ENCODE results near the gene GDF15.
"Not testable (repeated sequence)": the region's sequence is repeated elsewhere in the genome, so short reads cannot be mapped to it uniquely, and the experiment has no call there.

GDF15 gene

GRCh38 chr19:18399008-18399407 is 13.1 kb downstream of the GDF15 start:
- Histone ChIP-seq H3K27me3 (replicated peaks; ENCODE audit: insufficient read depth, low read length) (peaks cover 29% of the 10 kb centered on the region), H3F3A (ENCODE audit: insufficient read depth, low read length) (no peaks in the 10 kb centered on the region), H3K4me3 (ENCODE audit: low read length) (no peak overlapping the region), H3K9me2 (replicated peaks; ENCODE audit: insufficient read depth, low read length) (no peaks in the 10 kb centered on the region), H3K79me2 (ENCODE audit: low read length) (no peaks in the 10 kb centered on the region), H2AFZ (ENCODE audit: low read length) (no peak overlapping the region), H4K20me1 (ENCODE audit: insufficient read depth, low read length) (no peaks in the 10 kb centered on the region), H3K27ac (ENCODE audit: low read length) (no peak overlapping the region), H3K9ac (ENCODE audit: low read length) (no peak overlapping the region), H3K4me1 (ENCODE audit: low read length) (no peaks in the 10 kb centered on the region), H3K9me3 (replicated peaks; ENCODE audit: insufficient read depth, low read length) (no peaks in the 10 kb centered on the region), H3K36me3 (replicated peaks; ENCODE audit: insufficient read depth, low read length) (no peaks in the 10 kb centered on the region), H3K4me2 (ENCODE audit: low read depth, low read length) (no peak overlapping the region)
- TF ChIP-seq EZH2 (optimal IDR thresholded peaks at IDR 0.05; ENCODE audit: low read depth, low read length) (no peak), EZH2phosphoT487 (IDR thresholded peaks at IDR 0.05; ENCODE audit: low read length) (no peak), CTCF (IDR thresholded peaks at IDR 0.05; ENCODE audit: low read length) (no peak)
- DNase-seq: no peak

- no peak for TF ChIP-seq EZH2phosphoT487 (IDR thresholded peaks at IDR 0.05; ENCODE audit: low read length)
- TF ChIP-seq CTCF (IDR thresholded peaks at IDR 0.05; ENCODE audit: low read length): peak; percentile 36
- Histone ChIP-seq H3K79me2 (ENCODE audit: low read length) (no peaks in the 10 kb centered on the region), H3K9ac (ENCODE audit: low read length) (no peak overlapping the region), H3K4me3 (ENCODE audit: low read length) (no peak overlapping the region), H3K9me2 (replicated peaks; ENCODE audit: insufficient read depth, low read length) (no peaks in the 10 kb centered on the region), H3K4me1 (ENCODE audit: low read length) (no peaks in the 10 kb centered on the region), H3K27me3 (replicated peaks; ENCODE audit: insufficient read depth, low read length) (peaks cover 19% of the 10 kb centered on the region), H3K9me3 (replicated peaks; ENCODE audit: insufficient read depth, low read length) (no peaks in the 10 kb centered on the region), H2AFZ (ENCODE audit: low read length) (no peak overlapping the region), H3F3A (ENCODE audit: insufficient read depth, low read length) (no peaks in the 10 kb centered on the region), H3K27ac (ENCODE audit: low read length) (no peak overlapping the region), H4K20me1 (ENCODE audit: insufficient read depth, low read length) (no peaks in the 10 kb centered on the region), H3K36me3 (replicated peaks; ENCODE audit: insufficient read depth, low read length) (no peaks in the 10 kb centered on the region), H3K4me2 (ENCODE audit: low read depth, low read length) (no peak overlapping the region)
- peak; percentile 50 for DNase-seq
Measured at GRCh38 chr19:18401580-18402112, 15.7 kb downstream of the GDF15 start.

- not testable (repeated sequence) for H3K79me2 ChIP-seq (ENCODE audit: low read length); H2AFZ ChIP-seq (ENCODE audit: low read length); H3K4me2 ChIP-seq (ENCODE audit: low read depth, low read length); H3K4me3 ChIP-seq (ENCODE audit: low read length); H3K9ac ChIP-seq (ENCODE audit: low read length); H3K27ac ChIP-seq (ENCODE audit: low read length); DNase-seq; H3K4me1 ChIP-seq (ENCODE audit: low read length); H3K9me3 ChIP-seq (replicated peaks; ENCODE audit: insufficient read depth, low read length); H3F3A ChIP-seq (ENCODE audit: insufficient read depth, low read length); H4K20me1 ChIP-seq (ENCODE audit: insufficient read depth, low read length); H3K9me2 ChIP-seq (replicated peaks; ENCODE audit: insufficient read depth, low read length); H3K36me3 ChIP-seq (replicated peaks; ENCODE audit: insufficient read depth, low read length)
- peaks cover 10% of the 10 kb centered on the region for H3K27me3 ChIP-seq (replicated peaks; ENCODE audit: insufficient read depth, low read length)
Measured at GRCh38 chr19:18402455-18403248, 16.7 kb downstream of the GDF15 start.

- not testable (repeated sequence) for H3F3A ChIP-seq (ENCODE audit: insufficient read depth, low read length); H3K9ac ChIP-seq (ENCODE audit: low read length); DNase-seq; H3K9me3 ChIP-seq (replicated peaks; ENCODE audit: insufficient read depth, low read length); H2AFZ ChIP-seq (ENCODE audit: low read length); H3K27me3 ChIP-seq (replicated peaks; ENCODE audit: insufficient read depth, low read length); H3K4me1 ChIP-seq (ENCODE audit: low read length); H3K9me2 ChIP-seq (replicated peaks; ENCODE audit: insufficient read depth, low read length); H3K27ac ChIP-seq (ENCODE audit: low read length); H3K4me3 ChIP-seq (ENCODE audit: low read length); H3K79me2 ChIP-seq (ENCODE audit: low read length); H4K20me1 ChIP-seq (ENCODE audit: insufficient read depth, low read length); H3K4me2 ChIP-seq (ENCODE audit: low read depth, low read length); H3K36me3 ChIP-seq (replicated peaks; ENCODE audit: insufficient read depth, low read length)
Measured at GRCh38 chr19:18405754-18406153, 19.8 kb downstream of the GDF15 start.

All from MM.1S (cell line).